GM19193 (cell line): ENCODE results near the gene CAMK1D.

Experiments used
- POLR2A ChIP-seq: IDR thresholded peaks from 4 replicates; pipeline ENCODE4 v1.6.1; 2011; ENCODE audit not compliant: insufficient read depth, insufficient read length; ENCODE audit errors: extremely low read depth

Gene CAMK1D

GRCh38 chr10:12357525-12358151 is 8.3 kb downstream of the CAMK1D start:
- no peak for TF ChIP-seq POLR2A

DNA sequence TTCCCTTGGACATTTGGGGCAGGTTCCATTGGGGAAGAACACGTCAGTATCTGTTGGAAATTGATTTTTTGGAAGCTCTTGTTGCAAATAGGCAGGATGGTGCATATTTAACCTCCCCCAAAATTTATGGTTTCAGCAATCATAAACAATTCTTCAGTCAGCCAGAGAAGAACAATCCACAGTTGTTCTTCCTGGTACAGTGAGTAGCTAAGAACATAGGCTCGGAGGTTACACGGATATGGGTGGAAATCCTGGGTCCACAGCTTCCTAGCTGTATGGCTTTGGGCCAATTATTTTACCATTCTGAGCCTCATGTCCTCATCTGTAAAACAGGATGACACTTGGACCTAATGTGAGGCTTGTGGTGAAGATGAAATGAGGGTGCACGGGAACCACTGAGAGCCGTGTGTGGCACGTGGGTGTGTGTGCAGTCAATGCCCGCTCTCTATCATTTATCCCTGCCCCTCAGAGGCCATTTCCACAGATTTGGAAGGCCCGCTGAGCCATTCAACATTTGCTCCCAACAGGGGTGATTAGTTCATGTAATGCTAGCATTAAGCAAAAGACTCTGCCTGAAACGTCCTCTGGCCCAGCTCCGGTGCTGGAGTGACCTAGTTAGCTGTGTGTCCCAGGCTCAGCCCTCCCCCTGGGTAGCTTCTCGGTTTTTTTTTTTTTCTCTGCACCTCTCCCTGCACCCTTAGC is 9.7 kb downstream of the CAMK1D start:
- TF ChIP-seq POLR2A = no peak

DNA sequence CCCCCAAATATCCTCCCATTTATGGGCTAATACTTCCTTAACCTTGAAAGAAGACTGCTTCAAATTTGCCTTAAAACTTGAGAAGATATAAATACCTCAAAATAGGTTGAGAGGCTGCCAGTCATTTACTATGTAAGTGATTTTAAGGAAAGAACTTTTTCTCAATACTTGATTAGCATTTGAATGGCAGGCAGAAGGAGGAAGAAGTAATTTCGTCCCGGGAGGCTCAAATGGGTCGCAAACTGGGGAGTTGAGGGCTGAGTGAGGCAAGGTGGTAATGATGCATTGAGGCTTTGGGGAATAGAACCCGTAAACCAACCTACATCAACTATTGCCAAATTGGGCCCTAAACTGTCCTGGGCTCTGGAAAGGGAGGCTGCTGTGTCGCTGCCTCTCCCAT is 11.1 kb downstream of the CAMK1D start:
- TF ChIP-seq POLR2A = no peak

- TF ChIP-seq POLR2A = no peak
Measured at GRCh38 chr10:12364559-12364958, 15.2 kb downstream of the CAMK1D start.

DNA sequence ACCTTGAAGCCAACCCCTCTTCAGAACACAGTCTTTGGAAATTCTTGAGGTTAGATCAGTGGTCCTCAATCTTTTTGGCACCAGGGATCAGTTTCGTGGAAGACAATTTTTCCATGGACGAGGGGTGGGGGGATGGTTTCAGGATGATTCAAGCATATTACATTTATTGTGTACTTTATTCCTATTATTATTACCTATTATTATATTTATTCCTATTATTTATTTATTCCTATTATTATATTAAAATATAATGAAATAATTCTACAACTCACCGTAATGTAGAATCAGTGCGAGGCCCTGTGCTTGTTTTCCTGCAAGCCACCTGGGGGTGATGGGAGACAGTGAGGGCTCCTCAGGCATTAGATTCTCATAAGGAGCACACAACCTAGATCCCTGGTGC is 17.9 kb downstream of the CAMK1D start:
- no peak for TF ChIP-seq POLR2A

DNA sequence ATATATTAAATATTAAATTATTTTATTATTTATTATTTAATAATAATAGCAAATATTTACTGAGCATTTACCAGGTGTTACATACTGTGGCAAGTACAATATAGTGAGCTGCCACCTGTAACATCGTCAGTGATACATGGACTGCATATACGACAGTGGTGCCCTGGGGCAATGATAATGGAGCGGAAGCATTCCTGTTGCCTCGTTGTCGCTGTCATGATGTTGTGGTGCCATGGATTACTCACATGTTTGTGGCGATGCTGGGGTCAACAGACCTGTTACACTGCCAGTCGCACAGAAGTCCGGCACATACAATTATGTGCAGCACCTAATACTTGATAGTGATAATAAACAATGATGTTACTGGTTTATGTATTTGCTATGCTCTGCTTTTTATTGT is 20.6 kb downstream of the CAMK1D start:
- no peak for TF ChIP-seq POLR2A

DNA sequence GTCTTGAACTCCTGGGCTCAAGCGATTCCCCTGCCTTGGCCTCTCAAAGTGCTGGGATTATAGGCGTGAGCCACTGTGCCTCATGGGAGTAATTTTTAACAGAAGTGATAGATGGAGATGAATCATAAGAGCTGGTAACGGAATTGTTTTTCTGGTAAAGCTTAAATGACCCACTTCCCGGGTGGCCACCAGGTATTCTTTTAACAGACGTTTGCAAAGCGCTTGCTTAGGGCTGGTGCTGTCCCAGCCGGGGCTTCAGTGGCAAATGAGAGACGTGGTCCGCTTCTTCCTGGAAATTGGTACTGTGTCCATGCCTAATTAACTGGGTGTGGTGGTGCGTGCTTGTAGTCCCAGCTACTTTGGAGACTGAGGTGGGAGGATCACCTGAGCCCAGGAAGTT is 23.5 kb downstream of the CAMK1D start:
- TF ChIP-seq POLR2A = no peak

GRCh38 chr10:12375076-12375504 is 25.7 kb downstream of the CAMK1D start:
- no peak for TF ChIP-seq POLR2A

DNA sequence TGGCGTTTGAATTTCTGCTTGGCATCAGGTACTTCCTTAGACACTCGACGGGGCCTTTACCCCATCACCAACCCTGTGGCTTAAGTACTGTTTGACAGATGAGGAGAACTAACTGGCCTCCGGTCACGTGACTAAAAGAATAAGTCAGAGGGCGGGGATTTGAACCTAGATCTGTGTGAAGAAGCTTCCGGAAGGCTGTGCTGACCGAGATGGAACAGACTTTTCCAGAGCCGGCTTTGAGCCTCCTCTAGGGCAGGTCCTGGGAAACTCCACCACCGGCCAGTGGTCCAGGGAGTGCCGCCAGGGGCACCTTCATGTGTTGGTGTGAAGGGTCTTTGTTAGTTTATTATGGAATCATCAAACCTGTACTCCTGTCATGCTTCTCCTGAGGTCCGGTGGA is 26.9 kb downstream of the CAMK1D start:
- no peak for TF ChIP-seq POLR2A

GRCh38 chr10:12377658-12378290 is 28.4 kb downstream of the CAMK1D start:
- TF ChIP-seq POLR2A = no peak

- no peak for TF ChIP-seq POLR2A
Measured at GRCh38 chr10:12380999-12381398, 31.7 kb downstream of the CAMK1D start.

DNA sequence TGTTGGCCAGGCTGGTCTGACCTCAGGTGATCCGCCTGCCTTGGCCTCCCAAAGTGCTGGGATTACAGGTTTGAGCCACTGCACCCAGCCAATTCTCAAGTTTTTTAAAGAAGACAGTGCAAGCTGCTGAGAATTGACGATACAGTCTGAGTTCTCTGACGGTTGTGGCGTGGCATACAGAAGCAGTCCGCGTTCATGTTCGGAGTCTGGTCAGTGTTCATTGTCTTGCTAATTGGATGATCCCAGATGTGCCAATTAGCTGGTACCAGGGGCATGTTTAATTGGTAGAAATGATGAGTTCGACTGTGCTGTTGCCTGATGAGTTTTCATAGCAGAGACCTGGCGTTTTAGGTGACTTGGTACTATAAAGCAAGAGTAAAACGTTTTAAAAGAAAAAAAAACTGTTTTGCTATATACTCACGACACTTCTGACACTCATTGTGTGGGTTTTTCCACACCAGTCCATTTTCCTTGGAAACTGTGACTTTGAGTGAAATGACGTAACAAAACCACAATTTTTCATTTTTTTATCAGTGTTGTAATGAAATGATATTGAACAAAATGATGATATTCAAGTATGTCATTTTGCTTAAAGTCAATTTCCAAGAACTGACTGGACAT is 32.3 kb downstream of the CAMK1D start:
- TF ChIP-seq POLR2A = no peak

DNA sequence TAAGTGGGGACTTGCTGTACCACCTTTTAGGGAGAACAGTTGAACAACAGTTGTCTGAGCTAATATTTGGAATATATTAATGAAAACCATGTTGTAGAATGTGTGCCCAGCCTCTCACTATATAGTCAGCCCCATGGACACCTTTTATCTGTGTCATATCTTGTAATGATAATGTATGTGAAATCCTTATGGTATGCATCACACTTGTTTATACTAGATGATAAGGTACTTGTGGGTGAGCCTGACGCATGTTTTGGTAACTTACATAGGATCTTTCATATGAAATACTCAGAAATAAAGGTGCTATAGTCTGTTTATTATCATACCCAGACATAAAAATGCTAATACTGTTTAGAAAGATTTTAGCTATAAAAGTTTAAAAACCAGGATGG is 32.8 kb downstream of the CAMK1D start:
- TF ChIP-seq POLR2A = no peak

DNA sequence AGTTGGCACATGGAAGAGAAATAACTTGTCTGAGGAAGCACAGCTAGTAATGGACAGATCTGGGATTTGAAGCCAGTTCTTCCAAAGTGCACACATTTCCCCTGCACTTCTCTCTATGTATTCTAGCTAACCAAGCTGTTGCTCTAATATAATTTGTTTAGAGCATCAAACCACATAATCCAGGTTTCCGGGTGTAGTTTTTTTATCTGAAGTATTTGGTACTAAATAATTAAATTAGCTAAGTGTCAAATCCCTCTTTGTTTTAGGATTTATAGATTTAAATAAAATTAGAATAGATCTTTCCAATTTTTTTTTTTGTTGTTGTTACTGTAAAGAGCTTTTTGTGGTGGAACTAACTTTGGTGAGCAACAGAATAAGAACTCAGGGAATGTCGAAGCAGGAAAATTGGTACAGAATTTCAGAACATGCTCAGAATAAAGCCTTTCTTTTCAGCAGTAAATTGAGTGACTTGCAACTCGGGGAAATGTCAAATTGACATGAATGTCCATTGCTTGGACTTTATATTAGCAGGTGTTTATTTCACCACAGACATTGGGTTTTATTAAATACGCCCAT is 33.7 kb downstream of the CAMK1D start:
- no peak for TF ChIP-seq POLR2A

DNA sequence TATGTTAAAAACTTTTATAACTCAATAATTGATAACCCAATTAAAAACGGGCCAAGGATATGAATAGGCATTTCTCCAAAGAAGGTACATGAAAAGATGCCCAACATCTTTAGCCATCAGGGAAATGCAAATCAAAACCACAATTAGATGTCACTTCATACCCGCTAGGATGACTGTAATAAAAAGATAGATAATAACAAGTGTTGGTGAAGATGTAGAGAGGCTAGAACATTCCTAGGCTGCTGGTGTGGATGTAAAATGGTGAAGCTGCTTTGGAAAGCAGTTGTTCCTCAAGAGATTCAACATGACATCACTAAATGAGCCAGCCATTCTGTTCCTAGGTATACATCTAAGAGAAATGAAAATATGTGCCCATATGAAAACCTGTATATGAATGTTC is 35.6 kb downstream of the CAMK1D start:
- TF ChIP-seq POLR2A = no peak
